OCI-LY7 (cell line): ENCODE data around the gene ARFGAP1.

ENCODE experiments used
- EZH2phosphoT487 ChIP-seq: fragments of 200-600 bp; sonication (generic); IDR thresholded peaks from 2 replicates; pipeline ENCODE4 v1.6.1; 2018; ENCODE audit warnings: low read depth, borderline replicate concordance, mild to moderate bottlenecking, mixed run types, antibody characterized with exemption, low read length, moderate library complexity, mixed read lengths
- TF ChIP-seq, protein P1 (sequence below): fragments of 200-600 bp; sonication (generic); conservative IDR thresholded peaks from 2 replicates; pipeline ENCODE4 v1.5.1; 2014; ENCODE audit warnings: mild to moderate bottlenecking, antibody characterized with exemption, low read length, moderate library complexity, mixed read lengths

DNA sequence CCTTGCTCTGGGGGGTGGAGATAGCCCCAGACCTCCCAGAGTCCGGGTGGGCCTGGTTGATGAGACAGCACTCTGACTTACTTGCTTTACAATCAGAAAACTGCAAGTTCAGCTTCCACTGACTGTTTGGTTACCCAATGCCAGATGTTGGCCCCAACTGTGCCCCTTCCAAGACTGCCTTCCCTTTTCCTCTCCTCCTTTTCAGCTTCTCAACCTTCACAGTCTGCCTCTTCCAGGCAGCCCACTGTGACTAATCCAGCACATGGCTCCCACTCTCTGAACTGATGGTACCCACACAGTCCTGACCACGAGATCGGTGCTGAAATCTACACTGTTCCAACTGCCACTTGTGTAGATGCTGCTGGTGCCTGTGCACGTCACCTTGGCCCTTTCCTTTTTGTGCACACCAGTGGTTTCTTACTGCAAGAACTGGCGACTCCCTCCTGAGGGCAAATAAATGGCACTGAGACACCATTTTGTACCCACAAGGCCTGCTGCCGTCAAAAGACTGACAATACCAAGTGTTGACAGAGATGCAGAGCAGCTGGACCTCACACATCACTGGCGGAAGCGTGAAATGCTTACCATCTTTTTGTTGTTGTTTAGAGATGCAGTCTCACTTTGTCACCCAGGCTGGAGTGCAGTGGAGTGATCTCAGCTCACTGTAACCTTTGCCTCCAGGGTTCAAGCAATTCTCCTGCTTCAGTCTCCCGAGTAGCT, 1.8 kb upstream of the ARFGAP1 start:
- TF ChIP-seq, protein P1, sequence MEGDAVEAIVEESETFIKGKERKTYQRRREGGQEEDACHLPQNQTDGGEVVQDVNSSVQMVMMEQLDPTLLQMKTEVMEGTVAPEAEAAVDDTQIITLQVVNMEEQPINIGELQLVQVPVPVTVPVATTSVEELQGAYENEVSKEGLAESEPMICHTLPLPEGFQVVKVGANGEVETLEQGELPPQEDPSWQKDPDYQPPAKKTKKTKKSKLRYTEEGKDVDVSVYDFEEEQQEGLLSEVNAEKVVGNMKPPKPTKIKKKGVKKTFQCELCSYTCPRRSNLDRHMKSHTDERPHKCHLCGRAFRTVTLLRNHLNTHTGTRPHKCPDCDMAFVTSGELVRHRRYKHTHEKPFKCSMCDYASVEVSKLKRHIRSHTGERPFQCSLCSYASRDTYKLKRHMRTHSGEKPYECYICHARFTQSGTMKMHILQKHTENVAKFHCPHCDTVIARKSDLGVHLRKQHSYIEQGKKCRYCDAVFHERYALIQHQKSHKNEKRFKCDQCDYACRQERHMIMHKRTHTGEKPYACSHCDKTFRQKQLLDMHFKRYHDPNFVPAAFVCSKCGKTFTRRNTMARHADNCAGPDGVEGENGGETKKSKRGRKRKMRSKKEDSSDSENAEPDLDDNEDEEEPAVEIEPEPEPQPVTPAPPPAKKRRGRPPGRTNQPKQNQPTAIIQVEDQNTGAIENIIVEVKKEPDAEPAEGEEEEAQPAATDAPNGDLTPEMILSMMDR: no peak
- TF ChIP-seq EZH2phosphoT487: no peak
